Dendritic cell treated with granulocyte-macrophage colony-stimulating factor and Interleukin-4, amounts not matched to agents 40 ng/mL and 50 ng/mL, for 4 days (primary cell): ENCODE data around the gene TXNDC11.
A peak's percentile ranks its signal among the peaks of the same experiment; 100 is the strongest.

Source experiments
- H3K27ac Mint-ChIP-seq: one replicate; pipeline ENCODE4 v1.8.0; 2022; ENCODE audit warnings: mild to moderate bottlenecking, mixed read lengths
- H3K27me3 Mint-ChIP-seq: one replicate; pipeline ENCODE4 v1.8.0; 2022; ENCODE audit warnings: mild to moderate bottlenecking, mixed read lengths
- H3K36me3 Mint-ChIP-seq: one replicate; pipeline ENCODE4 v1.8.0; 2022; ENCODE audit warnings: low read depth, mixed read lengths
- H3K4me1 Mint-ChIP-seq: one replicate; pipeline ENCODE4 v1.8.0; 2022; ENCODE audit warnings: low read depth, mixed read lengths
- H3K4me3 Mint-ChIP-seq: one replicate; pipeline ENCODE4 v1.8.0; 2022; ENCODE audit warnings: mild to moderate bottlenecking, moderate library complexity, mixed read lengths
- H3K9me3 Mint-ChIP-seq: one replicate; pipeline ENCODE4 v1.8.0; 2022; ENCODE audit warnings: mixed read lengths
- intact Hi-C: fragments of 100-400 bp; cut with micrococcal nuclease; formaldehyde crosslinking; loops from one replicate; pipeline ENCODE4 v1.15.0; 2022

The TXNDC11 gene

GRCh38 chr16:11743308-11744074 lies 834 bp upstream of the TXNDC11 start:
- no peaks in the 10 kb centered on the region for H3K27me3 Mint-ChIP-seq
- peak overlapping the region; percentile 96 for H3K27ac Mint-ChIP-seq
- peaks cover 54% of the 10 kb centered on the region for H3K4me1 Mint-ChIP-seq
- H3K4me3 Mint-ChIP-seq = peak overlapping the region; percentile 92
- H3K9me3 Mint-ChIP-seq = no peaks in the 10 kb centered on the region
- intact Hi-C loops = loop anchor here (5.0 kb wide), 2 partner anchors 39 to 54 kb away; partner anchors contain the start of gene ZC3H7A
- H3K36me3 Mint-ChIP-seq = peaks cover 43% of the 10 kb centered on the region

- Mint-ChIP-seq H3K9me3 (no peaks in the 10 kb centered on the region), H3K27ac (peak overlapping the region; percentile 96), H3K27me3 (no peaks in the 10 kb centered on the region), H3K36me3 (peaks cover 42% of the 10 kb centered on the region), H3K4me3 (peak overlapping the region; percentile 92), H3K4me1 (peaks cover 59% of the 10 kb centered on the region)
- intact Hi-C loops = loop anchor here (5.0 kb wide), 2 partner anchors 40 to 55 kb away; partner anchors contain the start of gene ZC3H7A
Measured at GRCh38 chr16:11742093-11742535, 543 bp downstream of the TXNDC11 start.

DNA sequence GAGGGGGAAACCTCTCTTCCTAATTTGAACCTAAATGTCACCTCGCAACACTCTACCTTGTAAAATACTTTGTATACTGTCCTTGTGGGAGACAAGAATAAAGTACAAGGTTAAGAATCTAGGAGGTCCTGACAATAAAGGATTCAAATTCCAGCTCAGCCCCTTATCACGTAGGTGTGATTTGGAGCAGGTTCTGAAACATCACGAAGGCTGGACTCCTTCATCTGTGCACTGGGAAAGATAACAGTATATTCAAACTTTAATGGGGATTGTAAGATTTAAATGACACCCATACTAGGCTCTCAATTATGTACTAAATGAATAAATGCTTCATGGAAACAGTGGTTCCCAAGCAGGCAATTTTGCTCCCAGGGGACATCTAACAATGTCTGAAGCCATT lies 2.1 kb downstream of the TXNDC11 start:
- Mint-ChIP-seq H3K27me3 (no peaks in the 10 kb centered on the region), H3K36me3 (peaks cover 53% of the 10 kb centered on the region), H3K9me3 (no peaks in the 10 kb centered on the region), H3K4me3 (peak overlapping the region; percentile 56), H3K4me1 (peaks cover 69% of the 10 kb centered on the region), H3K27ac (peak overlapping the region; percentile 96)
- intact Hi-C loops = loop anchor here (5.0 kb wide), 2 partner anchors 42 to 57 kb away; partner anchors contain the start of gene ZC3H7A

DNA sequence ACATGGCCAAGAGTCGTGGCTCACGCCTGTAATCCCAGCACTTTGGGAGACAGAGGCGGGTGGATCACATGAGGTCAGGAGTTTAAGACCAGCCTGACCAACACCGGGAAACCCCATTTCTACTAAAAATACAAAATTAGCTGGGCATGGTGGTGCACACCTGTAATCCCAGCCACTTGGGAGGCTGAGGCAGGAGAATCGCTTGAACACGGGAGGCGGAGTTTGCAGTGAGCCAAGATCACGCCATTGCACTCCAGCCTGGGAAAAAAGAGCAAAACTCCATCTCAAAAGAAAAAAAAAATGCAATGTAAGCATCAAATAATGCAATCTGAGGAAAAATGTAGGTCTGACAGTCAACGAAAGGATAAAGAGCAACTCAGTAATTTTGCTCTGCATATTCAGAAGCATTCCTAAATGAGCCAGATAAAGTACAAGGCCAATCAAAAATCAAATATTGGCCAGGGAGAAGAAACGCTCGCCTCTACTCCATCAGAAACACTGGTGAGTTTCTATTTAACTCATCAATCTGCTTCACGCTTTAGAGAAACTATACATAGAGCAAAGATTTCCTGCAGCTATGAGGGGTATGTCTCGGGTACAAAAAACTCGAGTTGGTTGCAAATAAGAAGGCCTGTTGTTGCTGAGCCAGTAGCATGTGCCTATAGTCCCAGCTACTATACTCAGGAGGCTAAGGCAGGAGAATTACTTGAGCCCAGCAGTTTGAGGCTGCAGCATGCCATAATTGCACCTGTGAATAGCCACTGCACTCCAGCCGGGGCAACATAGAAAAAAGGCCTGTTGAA lies 3.7 kb downstream of the TXNDC11 start:
- Mint-ChIP-seq H3K9me3 (no peaks in the 10 kb centered on the region), H3K27me3 (no peaks in the 10 kb centered on the region), H3K27ac (no peak overlapping the region), H3K36me3 (peaks cover 69% of the 10 kb centered on the region), H3K4me1 (peaks cover 73% of the 10 kb centered on the region), H3K4me3 (peak overlapping the region; percentile 23)
- intact Hi-C loops = no loop called here

- H3K36me3 Mint-ChIP-seq = peaks cover 78% of the 10 kb centered on the region
- intact Hi-C loops = no loop called here
- peak overlapping the region; percentile 30 for H3K4me3 Mint-ChIP-seq
- H3K27ac Mint-ChIP-seq = peak overlapping the region; percentile 23
- H3K9me3 Mint-ChIP-seq = no peaks in the 10 kb centered on the region
- H3K27me3 Mint-ChIP-seq = no peaks in the 10 kb centered on the region
- H3K4me1 Mint-ChIP-seq = peaks cover 67% of the 10 kb centered on the region
Measured at GRCh38 chr16:11737713-11738112, 4.9 kb downstream of the TXNDC11 start.

DNA sequence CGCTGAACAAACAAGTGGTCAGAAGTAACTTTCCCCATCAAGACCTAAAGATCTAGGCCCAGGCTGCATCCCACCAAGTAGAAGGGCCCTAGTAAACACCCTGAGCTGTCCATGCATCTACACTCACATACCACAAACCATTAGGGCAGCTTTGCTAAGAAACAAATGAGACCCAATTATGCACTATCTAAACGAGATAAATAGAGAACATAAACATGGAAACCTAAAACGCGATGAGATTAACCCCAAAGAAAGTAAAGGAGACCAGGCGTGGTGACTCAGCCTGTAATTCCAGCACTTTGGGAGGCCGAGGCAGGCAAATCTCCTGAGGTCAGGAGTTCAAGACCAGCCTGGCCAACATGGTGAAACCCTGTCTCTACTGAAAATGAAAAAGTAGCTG lies 5.8 kb downstream of the TXNDC11 start:
- H3K27ac Mint-ChIP-seq = no peak overlapping the region
- H3K27me3 Mint-ChIP-seq = no peaks in the 10 kb centered on the region
- H3K4me3 Mint-ChIP-seq = no peak overlapping the region
- intact Hi-C loops = no loop called here
- H3K4me1 Mint-ChIP-seq = peaks cover 66% of the 10 kb centered on the region
- no peaks in the 10 kb centered on the region for H3K9me3 Mint-ChIP-seq
- H3K36me3 Mint-ChIP-seq = peaks cover 78% of the 10 kb centered on the region

DNA sequence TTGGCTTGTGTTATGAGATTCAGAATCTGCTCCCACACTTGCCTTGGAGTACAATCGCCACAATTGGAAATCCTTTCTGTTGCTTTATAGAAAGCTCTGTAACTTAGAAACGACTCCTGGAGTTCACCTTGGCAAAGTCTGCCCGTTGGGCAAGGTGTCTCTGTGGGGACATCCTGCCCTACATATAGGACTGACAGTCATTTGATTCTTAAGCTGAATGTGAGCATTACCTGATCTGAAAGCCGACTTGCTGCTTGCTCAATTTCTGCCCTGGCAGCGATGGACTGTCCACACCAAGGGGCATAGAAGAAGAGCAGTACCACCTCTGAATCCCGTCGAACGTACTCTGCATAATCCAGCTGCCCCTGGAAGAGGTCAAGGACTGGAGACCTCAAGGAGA lies 6.9 kb downstream of the TXNDC11 start:
- no peaks in the 10 kb centered on the region for H3K9me3 Mint-ChIP-seq
- H3K27ac Mint-ChIP-seq = no peak overlapping the region
- no peak overlapping the region for H3K4me3 Mint-ChIP-seq
- peaks cover 80% of the 10 kb centered on the region for H3K36me3 Mint-ChIP-seq
- intact Hi-C loops = no loop called here
- H3K27me3 Mint-ChIP-seq = no peaks in the 10 kb centered on the region
- H3K4me1 Mint-ChIP-seq = peaks cover 61% of the 10 kb centered on the region

GRCh38 chr16:11734653-11735043 lies 8.0 kb downstream of the TXNDC11 start:
- Mint-ChIP-seq H3K4me3 (no peak overlapping the region), H3K27ac (no peak overlapping the region), H3K27me3 (no peaks in the 10 kb centered on the region), H3K9me3 (no peaks in the 10 kb centered on the region), H3K36me3 (peaks cover 91% of the 10 kb centered on the region), H3K4me1 (peaks cover 58% of the 10 kb centered on the region)
- intact Hi-C loops = no loop called here

- H3K4me1 Mint-ChIP-seq = peaks cover 55% of the 10 kb centered on the region
- no peaks in the 10 kb centered on the region for H3K27me3 Mint-ChIP-seq
- intact Hi-C loops = no loop called here
- peaks cover 96% of the 10 kb centered on the region for H3K36me3 Mint-ChIP-seq
- H3K27ac Mint-ChIP-seq = no peak overlapping the region
- no peak overlapping the region for H3K4me3 Mint-ChIP-seq
- no peaks in the 10 kb centered on the region for H3K9me3 Mint-ChIP-seq
Measured at GRCh38 chr16:11734025-11734652, 8.5 kb downstream of the TXNDC11 start.

DNA sequence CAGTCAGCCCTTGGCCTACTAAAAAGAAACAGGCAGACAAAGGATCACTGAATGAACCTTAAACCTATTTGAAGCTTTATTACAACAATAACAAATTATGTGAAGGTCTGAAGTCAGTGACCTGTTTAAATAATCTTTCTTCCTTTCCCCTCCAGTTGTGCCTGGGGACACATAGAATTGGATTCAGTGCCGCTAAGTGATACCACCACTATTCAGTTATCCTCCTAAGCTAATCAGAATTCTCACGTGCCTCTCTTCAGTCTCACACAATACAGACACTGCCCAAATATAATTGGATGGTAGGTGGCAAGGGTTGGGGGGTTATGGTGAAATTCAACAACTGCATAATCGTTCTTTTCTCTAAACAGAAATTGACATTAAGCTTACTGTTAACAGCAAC lies 11.4 kb downstream of the TXNDC11 start:
- Mint-ChIP-seq H3K4me3 (no peak overlapping the region), H3K9me3 (no peaks in the 10 kb centered on the region), H3K27ac (no peak overlapping the region), H3K36me3 (peaks cover 100% of the 10 kb centered on the region), H3K27me3 (no peaks in the 10 kb centered on the region), H3K4me1 (peaks cover 37% of the 10 kb centered on the region)
- intact Hi-C loops = no loop called here

DNA sequence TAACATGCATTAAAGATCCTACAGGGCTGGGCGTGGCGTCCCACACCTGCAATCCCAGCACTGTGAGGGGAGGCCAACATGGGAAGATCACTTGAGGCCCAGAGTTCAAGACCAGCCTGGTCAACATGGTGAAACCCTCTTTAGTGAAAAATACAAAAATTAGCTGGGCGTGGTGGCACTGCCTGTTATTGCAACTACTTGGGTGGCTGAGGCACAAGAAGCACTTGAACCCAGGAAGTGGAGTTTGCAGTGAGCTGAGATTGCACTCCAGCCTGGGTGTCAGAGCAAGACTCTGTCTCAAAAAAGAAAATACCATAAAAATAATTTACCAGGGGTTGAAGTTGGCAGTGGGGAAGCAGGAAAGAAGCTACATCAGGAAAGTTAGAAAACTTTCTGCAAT lies 12.9 kb downstream of the TXNDC11 start:
- Mint-ChIP-seq H3K4me1 (peaks cover 27% of the 10 kb centered on the region), H3K9me3 (no peaks in the 10 kb centered on the region), H3K4me3 (no peak overlapping the region), H3K36me3 (peaks cover 100% of the 10 kb centered on the region), H3K27me3 (no peaks in the 10 kb centered on the region), H3K27ac (no peak overlapping the region)
- intact Hi-C loops = no loop called here

DNA sequence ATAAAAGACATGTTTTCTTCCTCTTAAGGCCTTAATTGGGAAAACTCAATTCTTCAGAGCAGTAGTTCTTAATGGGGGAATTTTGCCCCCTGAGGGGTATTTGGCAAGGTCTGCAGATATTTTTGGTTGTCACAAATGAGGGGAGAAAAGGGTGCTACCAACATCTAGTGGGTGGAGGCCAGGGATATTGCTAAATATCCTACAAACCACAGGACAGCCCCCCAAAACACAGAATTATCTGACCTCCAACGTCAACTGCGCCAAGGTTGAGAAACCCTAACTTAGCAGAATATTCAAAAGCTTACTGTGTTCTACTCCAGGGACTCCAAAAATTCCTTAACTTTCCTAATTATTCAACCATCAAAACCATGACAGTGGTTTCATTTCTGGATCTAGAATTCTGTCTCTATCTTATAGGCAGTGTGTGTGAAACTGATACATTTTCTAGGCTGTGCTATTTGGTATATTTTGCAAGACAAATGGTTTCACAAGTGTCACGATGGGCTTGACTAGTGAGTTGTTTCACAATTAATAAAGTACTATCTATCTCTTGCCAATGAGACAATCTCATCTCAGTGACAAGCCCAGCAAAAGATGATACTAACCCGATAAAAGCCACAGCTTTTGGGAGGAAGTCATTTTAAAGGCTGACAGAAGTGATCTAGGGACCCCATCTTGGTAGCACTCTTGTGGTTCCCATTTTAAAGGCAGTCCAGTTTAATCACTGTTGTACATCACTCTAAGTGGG lies 14.7 kb downstream of the TXNDC11 start:
- Mint-ChIP-seq H3K4me3 (no peak overlapping the region), H3K27ac (no peak overlapping the region), H3K9me3 (no peaks in the 10 kb centered on the region), H3K4me1 (peaks cover 23% of the 10 kb centered on the region), H3K27me3 (no peaks in the 10 kb centered on the region), H3K36me3 (peaks cover 100% of the 10 kb centered on the region)
- intact Hi-C loops = no loop called here

DNA sequence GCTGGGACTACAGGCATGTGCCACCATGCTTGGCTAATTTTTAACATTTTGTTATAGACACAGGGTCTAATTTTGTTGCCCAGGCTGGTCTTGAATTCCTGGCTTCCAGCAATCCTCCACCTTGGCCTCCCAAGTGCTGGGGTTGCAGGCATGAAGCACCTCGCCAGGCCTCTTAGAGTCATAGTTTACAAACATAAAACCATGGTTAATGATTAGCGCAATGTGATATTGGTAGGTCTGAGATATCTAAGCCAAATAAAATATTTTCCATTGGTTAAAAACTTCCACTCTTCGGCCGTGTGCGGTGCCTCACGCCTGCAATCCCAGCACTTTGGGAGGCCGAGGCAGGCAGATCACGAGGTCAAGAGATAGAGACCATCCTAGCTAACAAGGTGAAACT lies 16.6 kb downstream of the TXNDC11 start:
- Mint-ChIP-seq H3K4me3 (no peak overlapping the region), H3K27me3 (no peaks in the 10 kb centered on the region), H3K4me1 (peaks cover 22% of the 10 kb centered on the region), H3K9me3 (no peaks in the 10 kb centered on the region), H3K36me3 (peaks cover 100% of the 10 kb centered on the region), H3K27ac (no peak overlapping the region)
- intact Hi-C loops = no loop called here
